H1 (cell line): ENCODE data around the gene CDC42EP4. TPM values are rescaled to one million over a fixed set of nuclear protein-coding genes. Genes with fewer than 3 reads are reported as not detected.

Experiments used
- CTCF ChIA-PET: fragments of 300-600 bp; sonication (Branson Sonifier 250); formaldehyde crosslinking; loops from one replicate; lab custom pipeline; 2021; ENCODE audit not compliant: partially characterized antibody; lab: Charles Lee
- POLR2A ChIA-PET: fragments of 300-600 bp; sonication (Branson Sonifier 250); formaldehyde crosslinking; loops from one replicate; lab custom pipeline; 2021; ENCODE audit warnings: inconsistent platforms; ENCODE audit not compliant: partially characterized antibody; lab: Charles Lee
- DNase-seq, 2 experiments: peaks; one replicate each; pipeline versions ENCODE4 v3.0.0 to v3.0.0-alpha.2; 2010 to 2022; ENCODE audit warnings: low spot score in 2 of 2, low read depth in 1 of 2, mixed read lengths in 1 of 2
- FAIRE-seq: peaks from 2 replicates; lab custom pipeline; 2011; peaks lifted over from hg19 to GRCh38; lab: Jason Lieb, UNC
- H2AFZ ChIP-seq: 2 replicates; pipeline ENCODE4 v1.8.1; 2012; ENCODE audit warnings: low read length, inconsistent platforms
- H2AK5ac ChIP-seq: 2 replicates; pipeline ENCODE4 v1.6.1; 2013; ENCODE audit warnings: low read depth, low read length
- H2BK120ac ChIP-seq: replicated peaks from 2 replicates; pipeline ENCODE3; 2013; ENCODE audit warnings: low read depth, low read length, inconsistent platforms
- H2BK12ac ChIP-seq: 2 replicates; pipeline ENCODE4 v1.6.1; 2013; ENCODE audit warnings: low read depth, low read length
- H2BK15ac ChIP-seq: 2 replicates; pipeline ENCODE4 v1.6.1; 2013; ENCODE audit warnings: low read length
- H2BK20ac ChIP-seq: 2 replicates; pipeline ENCODE4 v1.6.1; 2013; ENCODE audit warnings: low read length
- H2BK5ac ChIP-seq: 2 replicates; pipeline ENCODE4 v1.6.1; 2013; ENCODE audit warnings: low read depth, low read length
- H3K14ac ChIP-seq: 2 replicates; pipeline ENCODE4 v1.6.1; 2013; ENCODE audit warnings: inconsistent platforms; ENCODE audit not compliant: insufficient read length
- H3K18ac ChIP-seq: 2 replicates; pipeline ENCODE4 v1.6.1; 2013; ENCODE audit warnings: low read length; ENCODE audit errors: extremely low read depth
- H3K23ac ChIP-seq: 2 replicates; pipeline ENCODE4 v1.6.1; 2013; ENCODE audit warnings: inconsistent platforms; ENCODE audit not compliant: insufficient read length
- H3K23me2 ChIP-seq: 2 replicates; pipeline ENCODE4 v1.6.1; 2013; ENCODE audit warnings: low read depth, low read length
- H3K27ac ChIP-seq: 2 replicates; pipeline ENCODE4 v1.6.1; 2011; ENCODE audit warnings: low read depth, low read length, inconsistent platforms
- H3K27me3 ChIP-seq, 4 experiments: replicated peaks in 1 of 4; 1 replicate in 1 of 4; 2 replicates in 3 of 4; pipeline versions ENCODE4 v1.6.1 to v1.8.1; 2011 to 2013; ENCODE audit warnings: low read length in 3 of 4, mild to moderate bottlenecking in 3 of 4, inconsistent platforms in 2 of 4, mixed read lengths in 2 of 4, moderate library complexity in 1 of 4; ENCODE audit not compliant: control insufficient read depth in 3 of 4, insufficient read depth in 3 of 4; ENCODE audit errors: extremely low read depth in 1 of 4
- H3K36me3 ChIP-seq, 4 experiments: 2 replicates each; pipeline versions ENCODE4 v1.6.1 to v1.8.1; 2011 to 2013; ENCODE audit warnings: mild to moderate bottlenecking in 4 of 4, low read length in 3 of 4, moderate library complexity in 2 of 4, control low read depth in 1 of 4, inconsistent platforms in 1 of 4; ENCODE audit not compliant: insufficient read depth in 4 of 4, control insufficient read depth in 2 of 4
- H3K4ac ChIP-seq: replicated peaks from 2 replicates; pipeline ENCODE3; 2013; ENCODE audit warnings: low read length, low read depth, mixed read lengths, inconsistent platforms; ENCODE audit not compliant: insufficient read length
- H3K4me1 ChIP-seq, 4 experiments: replicated peaks in 1 of 4; 1 replicate in 1 of 4; 2 replicates in 3 of 4; pipeline versions ENCODE4 v1.6.1 to v1.8.1; 2011 to 2013; ENCODE audit warnings: low read length in 3 of 4, inconsistent platforms in 2 of 4, mixed read lengths in 1 of 4; ENCODE audit not compliant: insufficient read depth in 4 of 4, control insufficient read depth in 3 of 4
- H3K4me2 ChIP-seq, 2 experiments: 2 replicates each; pipeline versions ENCODE4 v1.6.1 to v1.8.1; 2011 to 2013; ENCODE audit warnings: low read depth in 2 of 2, low read length in 2 of 2, control low read depth in 1 of 2, inconsistent platforms in 1 of 2, mild to moderate bottlenecking in 1 of 2; ENCODE audit not compliant: insufficient read depth in 1 of 2
- H3K4me3 ChIP-seq, 4 experiments: fragments of 200-600, 300-600 bp in 1 of 4; sonication (generic), shearing (Covaris generic), sonication (Bioruptor Twin) in 1 of 4; 2 replicates each; pipeline versions ENCODE4 v1.5.1 to v1.8.1; 2011 to 2016; ENCODE audit warnings: low read length in 4 of 4, low read depth in 3 of 4, control low read depth in 2 of 4, inconsistent platforms in 2 of 4, mild to moderate bottlenecking in 2 of 4, mixed read lengths in 1 of 4, moderate library complexity in 1 of 4; ENCODE audit not compliant: insufficient read depth in 2 of 4; ENCODE audit errors: extremely low read depth in 1 of 4
- H3K56ac ChIP-seq: replicated peaks from 2 replicates; pipeline ENCODE3; 2013; ENCODE audit warnings: low read depth, mild to moderate bottlenecking, mixed read lengths, low read length, inconsistent platforms; ENCODE audit not compliant: insufficient read length
- H3K79me1 ChIP-seq: 2 replicates; pipeline ENCODE4 v1.6.1; 2013; ENCODE audit warnings: low read depth, low read length, control low read depth
- H3K79me2 ChIP-seq, 2 experiments: 2 replicates each; pipeline versions ENCODE4 v1.6.1 to v1.8.1; 2012 to 2013; ENCODE audit warnings: low read length in 2 of 2, mild to moderate bottlenecking in 2 of 2, inconsistent platforms in 1 of 2; ENCODE audit not compliant: insufficient read depth in 2 of 2, control insufficient read depth in 1 of 2
- H3K9ac ChIP-seq, 4 experiments: replicated peaks in 1 of 4; 1 replicate in 1 of 4; 2 replicates in 3 of 4; pipeline versions ENCODE4 v1.6.1 to v1.8.1; 2011 to 2013; ENCODE audit warnings: low read depth in 3 of 4, low read length in 3 of 4, control low read depth in 2 of 4, mild to moderate bottlenecking in 2 of 4, moderate library complexity in 2 of 4, inconsistent platforms in 1 of 4; ENCODE audit errors: extremely low read depth in 1 of 4
- H3K9me3 ChIP-seq, 2 experiments: 2 replicates each; pipeline versions ENCODE4 v1.6.1 to v1.8.1; 2012 to 2013; ENCODE audit warnings: mild to moderate bottlenecking in 2 of 2, moderate library complexity in 2 of 2, control low read depth in 1 of 2, inconsistent platforms in 1 of 2, low read depth in 1 of 2, low read length in 1 of 2, mixed read lengths in 1 of 2; ENCODE audit not compliant: insufficient read depth in 2 of 2
- H4K20me1 ChIP-seq, 2 experiments: replicated peaks in 1 of 2; 2 replicates each; pipeline versions ENCODE3 to v1.8.1; 2011 to 2013; ENCODE audit warnings: inconsistent platforms in 2 of 2, low read length in 2 of 2, mild to moderate bottlenecking in 1 of 2; ENCODE audit not compliant: insufficient read depth in 2 of 2, control insufficient read depth in 1 of 2
- H4K5ac ChIP-seq: 2 replicates; pipeline ENCODE4 v1.6.1; 2013; ENCODE audit warnings: low read length, low read depth, mixed read lengths, inconsistent platforms; ENCODE audit not compliant: insufficient read length
- H4K8ac ChIP-seq: 2 replicates; pipeline ENCODE4 v1.8.0; 2013; ENCODE audit warnings: mild to moderate bottlenecking, moderate library complexity, low read length, inconsistent platforms; ENCODE audit not compliant: insufficient read depth; ENCODE audit errors: extremely low read depth
- H4K91ac ChIP-seq: replicated peaks from 2 replicates; pipeline ENCODE3; 2013; ENCODE audit warnings: low read length, mixed read lengths, inconsistent platforms; ENCODE audit not compliant: insufficient read length
- CREB1 ChIP-seq: IDR thresholded peaks from 2 replicates; pipeline ENCODE4 v1.6.1; 2012; ENCODE audit warnings: inconsistent platforms
- FOSL1 ChIP-seq: IDR thresholded peaks from 2 replicates; pipeline ENCODE4 v1.6.1; 2011; ENCODE audit warnings: mild to moderate bottlenecking, low read depth, low read length, moderate library complexity; ENCODE audit not compliant: insufficient read depth
- SIX5 ChIP-seq: IDR thresholded peaks from 2 replicates; pipeline ENCODE4 v1.6.1; 2011; ENCODE audit warnings: mild to moderate bottlenecking, low read depth, low read length
- TAF1 ChIP-seq: IDR thresholded peaks from 2 replicates; pipeline ENCODE4 v1.6.1; 2011; ENCODE audit warnings: mild to moderate bottlenecking, low read depth, low read length
- WGBS, 2 experiments: shearing (Covaris generic) in 1 of 2; methylation state at CpG; one replicate each; pipeline versions ENCODE4 v1.1.6 to v1.1.7; 2013 to 2015; ENCODE audit warnings: low lambda C conversion rate in 2 of 2, mixed read lengths in 2 of 2, inconsistent platforms in 1 of 2, low coverage in 1 of 2, missing lambda C conversion rate in 1 of 2; ENCODE audit not compliant: insufficient replicate concordance in 2 of 2, insufficient coverage in 1 of 2, insufficient read length in 1 of 2; ENCODE audit errors: extremely low coverage in 1 of 2, missing lambda C conversion rate in 1 of 2; 5-methylcytosine and 5-hydroxymethylcytosine counted together
- polyA plus RNA-seq, 7 experiments: library from polyadenylated mRNA; depleted of rRNA in 3 of 7; stranded (reverse) in 5 of 7; unstranded in 2 of 7; fragments of >200 nt in 5 of 7; fragments of 200-250 nt in 2 of 7; gene quantifications; 1 replicate in 5 of 7; 2 replicates in 1 of 7; 4 replicates in 1 of 7; pipeline versions ENCODE4 v1.2.1 to v1.2.3, GENCODE V29; 2011 to 2013; ENCODE audit warnings: missing spikeins in 2 of 7, mixed read lengths in 2 of 7
- total RNA-seq: library from RNA; stranded (reverse); fragmentation: NEBNext Ultra II Directional; extraction: Animal tissue kit (Norgen Biotek cat#: 25700); gene quantifications from 2 replicates; pipeline ENCODE4 v1.2.1, GENCODE V29; 2021

Gene CDC42EP4
- total and polyA plus RNA-seq, 2 of the 8 experiments (the other 6 are each of a cell fraction or from before 2014, with no cell fraction given) = 8.8 to 12.6 TPM

- Histone ChIP-seq H4K8ac (peak overlapping the region; percentile 26; the same call in 1 of the 2 replicates), H3K4me3 (no peak overlapping the region), H3K23ac (no peak overlapping the region), H3K18ac (peak overlapping the region; percentile 3), H3K27ac (no peak overlapping the region), H3K4me2 (no peak overlapping the region; a peak in 1 of 4 replicates), H2BK20ac (no peak overlapping the region), H3K79me2 (peaks cover 0 to 28% of the 10 kb centered on the region in 2 experiments; a peak in 1 of 4 replicates), H3K4me1 (peaks cover 10 to 35% (median 29%) of the 10 kb centered on the region in 4 experiments), H3K14ac (no peak overlapping the region), H2AK5ac (no peak overlapping the region), H4K5ac (no peak overlapping the region), H2BK120ac (no peak overlapping the region), H2BK15ac (no peak overlapping the region), H3K23me2 (peaks cover 16% of the 10 kb centered on the region; the same call in 1 of the 2 replicates), H3K79me1 (no peaks in the 10 kb centered on the region; the same call in none of the 2 replicates), H2AFZ (no peak overlapping the region), H3K36me3 (no peaks in the 10 kb centered on the region), H2BK5ac (no peak overlapping the region), H3K27me3 (peaks cover 0 to 6% (median 2%) of the 10 kb centered on the region in 4 experiments; a peak in 2 of 7 replicates), H3K56ac (no peak overlapping the region), H2BK12ac (no peak overlapping the region), H4K91ac (no peak overlapping the region), H3K9me3 (no peaks in the 10 kb centered on the region), H3K9ac (no peak overlapping the region), H4K20me1 (peaks cover 0 to 2% of the 10 kb centered on the region in 2 experiments), H3K4ac (no peak overlapping the region)
- TF ChIP-seq TAF1 (no peak), CREB1 (no peak), FOSL1 (no peak), SIX5 (no peak)
- FAIRE-seq (no peak), DNase-seq (no peak)
- CTCF ChIA-PET = interaction anchor here (0.8 to 8.5 kb wide), 11 partner anchors 9 to 80 kb away, joined by 3 to 53 read pairs (median 18); partner anchors contain the start of gene CPSF4L
- POLR2A ChIA-PET = interaction anchor here (1.1 kb wide), 1 partner anchor 33 kb away, joined by 3 read pairs; no protein-coding TSS in a partner anchor
- WGBS, 2 experiments = 84% methylated on average over 23 of the region's 23 CpGs; no CpG with 5 or more reads in 1 of the 2 experiments
Measured at GRCh38 chr17:73308017-73308823, 3.6 kb downstream of the CDC42EP4 start.
